ENCODE data around the gene GABRB1. TPM values are rescaled to one million over a fixed set of nuclear protein-coding genes. Genes with fewer than 3 reads are reported as not detected.

The GABRB1 gene
- total RNA-seq, 1 donor from 2014 or later, result not detected

- DNase-seq (ENCODE audit: low read depth) (no peak), FAIRE-seq (no peak)
- no peak for TF ChIP-seq CTCF (IDR thresholded peaks at IDR 0.05; ENCODE audit: insufficient read depth, low read length, severe bottlenecking)
- Histone ChIP-seq H3K27me3 (ENCODE audit: control insufficient read depth, insufficient read depth, low read length) (no peaks in the 10 kb centered on the region), H3K4me3 (ENCODE audit: low read depth, low read length) (no peak overlapping the region), H3K36me3 (ENCODE audit: control insufficient read depth, insufficient read depth, low read length) (no peaks in the 10 kb centered on the region)
Measured at GRCh38 chr4:47451657-47452056, 420.3 kb downstream of the GABRB1 start.

GRCh38 chr4:47462799-47463234 is 431.4 kb downstream of the GABRB1 start:
- no peak for TF ChIP-seq CTCF (IDR thresholded peaks at IDR 0.05; ENCODE audit: insufficient read depth, low read length, severe bottlenecking)
- no peak for DNase-seq (ENCODE audit: low read depth)
- no peak for FAIRE-seq
- peak overlapping the region; percentile 81 for H3K4me3 ChIP-seq (ENCODE audit: low read depth, low read length)
- H3K27me3 ChIP-seq (ENCODE audit: control insufficient read depth, insufficient read depth, low read length), result no peaks in the 10 kb centered on the region
- H3K36me3 ChIP-seq (ENCODE audit: control insufficient read depth, insufficient read depth, low read length), result no peaks in the 10 kb centered on the region

GRCh38 chr4:47463235-47463956 is 432.0 kb downstream of the GABRB1 start, which contains the start of gene COMMD8:
COMMD8 (minus strand) TSS chr4:47463702; CDS start chr4:47463651, 51 bp downstream.
- peak; percentile 88 for DNase-seq (ENCODE audit: low read depth)
- no peaks in the 10 kb centered on the region for H3K36me3 ChIP-seq (ENCODE audit: control insufficient read depth, insufficient read depth, low read length)
- peak; percentile 24 for TF ChIP-seq CTCF (IDR thresholded peaks at IDR 0.05; ENCODE audit: insufficient read depth, low read length, severe bottlenecking)
- peak; percentile 60 for FAIRE-seq
- H3K27me3 ChIP-seq (ENCODE audit: control insufficient read depth, insufficient read depth, low read length), result no peaks in the 10 kb centered on the region
- peak within 1 kb of the TSS; percentile 81 for H3K4me3 ChIP-seq (ENCODE audit: low read depth, low read length)

GRCh38 chr4:47465004-47465403 is 433.6 kb downstream of the GABRB1 start:
- DNase-seq (ENCODE audit: low read depth) (peak; percentile 60), FAIRE-seq (no peak)
- no peak for TF ChIP-seq CTCF (IDR thresholded peaks at IDR 0.05; ENCODE audit: insufficient read depth, low read length, severe bottlenecking)
- H3K27me3 ChIP-seq (ENCODE audit: control insufficient read depth, insufficient read depth, low read length), result no peaks in the 10 kb centered on the region
- no peaks in the 10 kb centered on the region for H3K36me3 ChIP-seq (ENCODE audit: control insufficient read depth, insufficient read depth, low read length)
- H3K4me3 ChIP-seq (ENCODE audit: low read depth, low read length), result no peak overlapping the region

- H3K36me3 ChIP-seq (ENCODE audit: control insufficient read depth, insufficient read depth, low read length), result no peaks in the 10 kb centered on the region
- FAIRE-seq (no peak), DNase-seq (ENCODE audit: low read depth) (no peak)
- no peak for TF ChIP-seq CTCF (IDR thresholded peaks at IDR 0.05; ENCODE audit: insufficient read depth, low read length, severe bottlenecking)
- H3K27me3 ChIP-seq (ENCODE audit: control insufficient read depth, insufficient read depth, low read length), result no peaks in the 10 kb centered on the region
- no peak overlapping the region for H3K4me3 ChIP-seq (ENCODE audit: low read depth, low read length)
Measured at GRCh38 chr4:47466056-47466785, 434.9 kb downstream of the GABRB1 start.
